Gastroesophageal sphincter (tissue), 3 donors: ENCODE data around the gene GATB.
"Not testable (repeated sequence)": the region's sequence is repeated elsewhere in the genome, so short reads cannot be mapped to it uniquely, and the experiment has no call there.

Experiments
- EP300 ChIP-seq: sonication (generic); formaldehyde crosslinking; IDR thresholded peaks from one replicate; pipeline ENCODE4 v1.6.1; 2017; ENCODE audit warnings: antibody characterized with exemption, mild to moderate bottlenecking
- POLR2A ChIP-seq, 2 donors: fragments of 450-650 bp; IDR thresholded peaks; one replicate each; pipeline ENCODE4 v1.6.1; 2017; ENCODE audit warnings: antibody characterized with exemption in 2 of 2, mild to moderate bottlenecking in 2 of 2, moderate library complexity in 1 of 2
- POLR2AphosphoS5 ChIP-seq: sonication (generic); formaldehyde crosslinking; IDR thresholded peaks from one replicate; pipeline ENCODE4 v1.6.1; 2017; ENCODE audit warnings: antibody characterized with exemption
- TF ChIP-seq, protein P1 (sequence below), 4 experiments: fragments of 200-600 bp in 2 of 4; fragments of 450-650 bp in 2 of 4; sonication (generic) in 1 of 4; IDR thresholded peaks; one replicate each; pipeline ENCODE4 v1.5.1; 2017 to 2019; ENCODE audit warnings: antibody characterized with exemption in 4 of 4, mild to moderate bottlenecking in 2 of 4, moderate library complexity in 2 of 4

- TF ChIP-seq, protein P1, sequence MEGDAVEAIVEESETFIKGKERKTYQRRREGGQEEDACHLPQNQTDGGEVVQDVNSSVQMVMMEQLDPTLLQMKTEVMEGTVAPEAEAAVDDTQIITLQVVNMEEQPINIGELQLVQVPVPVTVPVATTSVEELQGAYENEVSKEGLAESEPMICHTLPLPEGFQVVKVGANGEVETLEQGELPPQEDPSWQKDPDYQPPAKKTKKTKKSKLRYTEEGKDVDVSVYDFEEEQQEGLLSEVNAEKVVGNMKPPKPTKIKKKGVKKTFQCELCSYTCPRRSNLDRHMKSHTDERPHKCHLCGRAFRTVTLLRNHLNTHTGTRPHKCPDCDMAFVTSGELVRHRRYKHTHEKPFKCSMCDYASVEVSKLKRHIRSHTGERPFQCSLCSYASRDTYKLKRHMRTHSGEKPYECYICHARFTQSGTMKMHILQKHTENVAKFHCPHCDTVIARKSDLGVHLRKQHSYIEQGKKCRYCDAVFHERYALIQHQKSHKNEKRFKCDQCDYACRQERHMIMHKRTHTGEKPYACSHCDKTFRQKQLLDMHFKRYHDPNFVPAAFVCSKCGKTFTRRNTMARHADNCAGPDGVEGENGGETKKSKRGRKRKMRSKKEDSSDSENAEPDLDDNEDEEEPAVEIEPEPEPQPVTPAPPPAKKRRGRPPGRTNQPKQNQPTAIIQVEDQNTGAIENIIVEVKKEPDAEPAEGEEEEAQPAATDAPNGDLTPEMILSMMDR (IDR thresholded peaks at IDR 0.05), result not testable (repeated sequence)
- TF ChIP-seq POLR2AphosphoS5; POLR2A (IDR thresholded peaks at IDR 0.05); EP300: not testable (repeated sequence)
These were observed 24.0 kb downstream of the GATB start for GRCh38 chr4:151736852-151737251.
